GM12864 (cell line): ENCODE measurements around the gene RBBP8NL.

Source experiments
- DNase-seq: peaks from one replicate; pipeline ENCODE4 v3.0.0-alpha.2; 2011; ENCODE audit warnings: low read depth
- H3K4me3 ChIP-seq: 2 replicates; pipeline ENCODE4 v1.5.1; 2011; ENCODE audit warnings: mild to moderate bottlenecking, low read depth, low read length, control low read depth
- CTCF ChIP-seq: IDR thresholded peaks from 2 replicates; pipeline ENCODE4 v1.5.1; 2011; ENCODE audit warnings: low read depth, mild to moderate bottlenecking, moderate library complexity, low read length, control low read depth, inconsistent platforms; ENCODE audit errors: missing control alignments

RBBP8NL gene

GRCh38 chr20:62394248-62395245 is 32.8 kb downstream of the RBBP8NL start:
- DNase-seq = no peak
- TF ChIP-seq CTCF = no peak
- H3K4me3 ChIP-seq = no peak overlapping the region

- H3K4me3 ChIP-seq = no peak overlapping the region
- no peak for TF ChIP-seq CTCF
- no peak for DNase-seq
These were observed 33.5 kb downstream of the RBBP8NL start for GRCh38 chr20:62393830-62394229.

- no peak for TF ChIP-seq CTCF
- H3K4me3 ChIP-seq = no peak overlapping the region
- DNase-seq = no peak
These were observed 34.0 kb downstream of the RBBP8NL start for GRCh38 chr20:62393335-62393665.

GRCh38 chr20:62392621-62393334 is 34.6 kb downstream of the RBBP8NL start:
- no peak for TF ChIP-seq CTCF
- DNase-seq = no peak
- H3K4me3 ChIP-seq = no peak overlapping the region

GRCh38 chr20:62392077-62392418 is 35.3 kb downstream of the RBBP8NL start:
- no peak for DNase-seq
- no peak overlapping the region for H3K4me3 ChIP-seq
- TF ChIP-seq CTCF = no peak

- no peak overlapping the region for H3K4me3 ChIP-seq
- no peak for DNase-seq
- TF ChIP-seq CTCF = no peak
These were observed 35.9 kb downstream of the RBBP8NL start for GRCh38 chr20:62391165-62392076.
